DOHH2 (cell line): ENCODE measurements around the gene DGKA.

Source experiments
- H3F3A ChIP-seq: fragments of 200-600 bp; sonication (generic), shearing (Covaris generic); 2 replicates; pipeline ENCODE4 v1.6.0; 2016; ENCODE audit warnings: antibody characterized with exemption, mild to moderate bottlenecking; ENCODE audit not compliant: control insufficient read depth, insufficient read depth
- H3K27ac ChIP-seq: fragments of 200-600 bp; sonication (generic); 2 replicates; pipeline ENCODE4 v1.5.1; 2014; ENCODE audit warnings: low read depth, mild to moderate bottlenecking, low read length, moderate library complexity
- H3K27me3 ChIP-seq: fragments of 200-600 bp; sonication (generic); 2 replicates; pipeline ENCODE4 v1.6.1; 2014; ENCODE audit warnings: mild to moderate bottlenecking, low read length, mixed read lengths; ENCODE audit not compliant: control insufficient read depth
- H3K36me3 ChIP-seq: fragments of 200-600 bp; sonication (generic); 2 replicates; pipeline ENCODE4 v1.6.1; 2014; ENCODE audit warnings: mild to moderate bottlenecking, low read length, moderate library complexity, mixed read lengths; ENCODE audit not compliant: control insufficient read depth
- H3K4me1 ChIP-seq: fragments of 200-600 bp; sonication (generic); 2 replicates; pipeline ENCODE4 v1.6.1; 2014; ENCODE audit warnings: mild to moderate bottlenecking, low read length, mixed read lengths; ENCODE audit not compliant: control insufficient read depth
- H3K4me2 ChIP-seq: fragments of 200-600 bp; sonication (generic); 2 replicates; pipeline ENCODE4 v1.6.0; 2014; ENCODE audit warnings: mild to moderate bottlenecking, low read length, moderate library complexity
- H3K4me3 ChIP-seq: fragments of 200-600 bp; sonication (generic); 2 replicates; pipeline ENCODE4 v1.5.1; 2014; ENCODE audit warnings: mild to moderate bottlenecking, low read length, mixed read lengths
- H3K79me2 ChIP-seq: fragments of 200-600 bp; sonication (generic); 2 replicates; pipeline ENCODE4 v1.6.1; 2014; ENCODE audit warnings: mild to moderate bottlenecking, low read length, mixed read lengths; ENCODE audit not compliant: control insufficient read depth
- H3K9me2 ChIP-seq: fragments of 200-600 bp; sonication (generic); replicated peaks from 2 replicates; pipeline ENCODE4 v1.6.1; 2014; ENCODE audit warnings: mild to moderate bottlenecking, low read length, mixed read lengths; ENCODE audit not compliant: control insufficient read depth
- H3K9me3 ChIP-seq: fragments of 200-600 bp; sonication (generic); 2 replicates; pipeline ENCODE4 v1.6.1; 2014; ENCODE audit warnings: antibody characterized with exemption, low read length, mixed read lengths; ENCODE audit not compliant: control insufficient read depth, insufficient read depth
- H4K20me1 ChIP-seq: fragments of 200-600 bp; sonication (generic); 2 replicates; pipeline ENCODE4 v1.6.0; 2014; ENCODE audit warnings: low read depth, mild to moderate bottlenecking, antibody characterized with exemption, low read length, moderate library complexity; ENCODE audit not compliant: control insufficient read depth, insufficient read depth
- CTCF ChIP-seq: fragments of 200-600 bp; sonication (generic); IDR thresholded peaks from one replicate; pipeline ENCODE4 v1.5.1; 2014; ENCODE audit warnings: antibody characterized with exemption, mild to moderate bottlenecking, low read depth, low read length; ENCODE audit not compliant: poor library complexity, severe bottlenecking
- EZH2phosphoT487 ChIP-seq: fragments of 200-600 bp; sonication (generic); IDR thresholded peaks from 2 replicates; pipeline ENCODE4 v1.6.1; 2017; ENCODE audit warnings: borderline replicate concordance, mild to moderate bottlenecking, antibody characterized with exemption, low read length, moderate library complexity, mixed read lengths

The DGKA gene

GRCh38 chr12:55906056-55906455, 24.9 kb upstream of the DGKA start:
- no peaks in the 10 kb centered on the region for H3K9me2 ChIP-seq
- H3K27ac ChIP-seq = no peak overlapping the region
- H3K4me3 ChIP-seq = no peak overlapping the region
- no peaks in the 10 kb centered on the region for H3K9me3 ChIP-seq
- H3K4me1 ChIP-seq = 0 out of 2 replicates have a peak, but pooled peaks cover 4% of the 10 kb centered on the region
- H3K4me2 ChIP-seq = no peak overlapping the region
- H3F3A ChIP-seq = 0 out of 2 replicates have a peak, but pooled peaks cover 2% of the 10 kb centered on the region
- TF ChIP-seq CTCF (no peak), EZH2phosphoT487 (no peak)
- peaks cover 21% of the 10 kb centered on the region for H3K79me2 ChIP-seq
- H3K36me3 ChIP-seq = peaks cover 22% of the 10 kb centered on the region
- no peaks in the 10 kb centered on the region for H3K27me3 ChIP-seq
- H4K20me1 ChIP-seq = no peaks in the 10 kb centered on the region

- Histone ChIP-seq H3K79me2 (peaks cover 47% of the 10 kb centered on the region), H3K27ac (no peak overlapping the region), H3K9me3 (no peaks in the 10 kb centered on the region), H3K9me2 (no peaks in the 10 kb centered on the region), H3K4me2 (no peak overlapping the region), H3K4me3 (no peak overlapping the region), H3F3A (no peaks in the 10 kb centered on the region), H3K27me3 (no peaks in the 10 kb centered on the region), H3K36me3 (peaks cover 18% of the 10 kb centered on the region), H3K4me1 (0 out of 2 replicates have a peak, but pooled peaks cover 4% of the 10 kb centered on the region), H4K20me1 (no peaks in the 10 kb centered on the region; the same call in 1 of the 2 replicates)
- TF ChIP-seq CTCF (no peak), EZH2phosphoT487 (no peak)
Measured at GRCh38 chr12:55908726-55909512, 22.0 kb upstream of the DGKA start.

- H3F3A ChIP-seq = no peaks in the 10 kb centered on the region
- no peak overlapping the region for H3K27ac ChIP-seq
- H3K27me3 ChIP-seq = no peaks in the 10 kb centered on the region
- H3K4me3 ChIP-seq = no peak overlapping the region
- H3K4me1 ChIP-seq = 0 out of 2 replicates have a peak, but pooled peaks cover 4% of the 10 kb centered on the region
- no peak overlapping the region for H3K4me2 ChIP-seq
- no peaks in the 10 kb centered on the region for H3K9me3 ChIP-seq
- no peaks in the 10 kb centered on the region; the same call in 1 of the 2 replicates for H4K20me1 ChIP-seq
- no peaks in the 10 kb centered on the region for H3K9me2 ChIP-seq
- TF ChIP-seq CTCF (no peak), EZH2phosphoT487 (no peak)
- H3K79me2 ChIP-seq = peaks cover 53% of the 10 kb centered on the region
- H3K36me3 ChIP-seq = peaks cover 24% of the 10 kb centered on the region
Measured at GRCh38 chr12:55909513-55909884, 21.5 kb upstream of the DGKA start.
